HFFc6 (cell line): ENCODE results near the gene CDH23. TPM values are rescaled to one million over a fixed set of nuclear protein-coding genes. Genes with fewer than 3 reads are reported as not detected.

ENCODE experiments used
- DNase-seq: peaks from one replicate; pipeline ENCODE4 v3.0.0-alpha.2; 2018
- H3K27ac Mint-ChIP-seq: 2 replicates; pipeline ENCODE4 v1.8.0; 2020; ENCODE audit warnings: mild to moderate bottlenecking, mixed read lengths
- H3K27me3 Mint-ChIP-seq: 2 replicates; pipeline ENCODE4 v1.8.0; 2021; ENCODE audit warnings: mild to moderate bottlenecking, moderate library complexity, mixed read lengths; ENCODE audit not compliant: insufficient read depth
- H3K36me3 Mint-ChIP-seq: 2 replicates; pipeline ENCODE4 v1.8.0; 2021; ENCODE audit warnings: low read depth, mixed read lengths
- H3K4me1 Mint-ChIP-seq: 2 replicates; pipeline ENCODE4 v1.8.0; 2020; ENCODE audit warnings: low read depth, mixed read lengths
- H3K4me3 Mint-ChIP-seq: 2 replicates; pipeline ENCODE4 v1.8.0; 2020; ENCODE audit warnings: mild to moderate bottlenecking, moderate library complexity, mixed read lengths
- H3K9me3 Mint-ChIP-seq: 2 replicates; pipeline ENCODE4 v1.8.0; 2020; ENCODE audit warnings: mild to moderate bottlenecking, mixed read lengths
- total RNA-seq, 6 experiments: library from RNA; stranded (reverse); fragmentation: NEBNext Ultra II Directional; extraction: Animal tissue kit (Norgen Biotek cat#: 25700); gene quantifications; 2 replicates in 1 of 6; 3 replicates in 5 of 6; pipeline ENCODE4 v1.2.3, GENCODE V29; 2021
- TF ChIP-seq, protein P1 (sequence below): fragments of 200-600 bp; sonication (generic); IDR thresholded peaks from 2 replicates; pipeline ENCODE4 v1.5.0; 2021; ENCODE audit warnings: antibody characterized with exemption, mild to moderate bottlenecking

CDH23 gene
- total RNA-seq, 6 experiments from 2014 or later: 0.02 to 0.11 (median 0.04) TPM; not detected in 2

DNA sequence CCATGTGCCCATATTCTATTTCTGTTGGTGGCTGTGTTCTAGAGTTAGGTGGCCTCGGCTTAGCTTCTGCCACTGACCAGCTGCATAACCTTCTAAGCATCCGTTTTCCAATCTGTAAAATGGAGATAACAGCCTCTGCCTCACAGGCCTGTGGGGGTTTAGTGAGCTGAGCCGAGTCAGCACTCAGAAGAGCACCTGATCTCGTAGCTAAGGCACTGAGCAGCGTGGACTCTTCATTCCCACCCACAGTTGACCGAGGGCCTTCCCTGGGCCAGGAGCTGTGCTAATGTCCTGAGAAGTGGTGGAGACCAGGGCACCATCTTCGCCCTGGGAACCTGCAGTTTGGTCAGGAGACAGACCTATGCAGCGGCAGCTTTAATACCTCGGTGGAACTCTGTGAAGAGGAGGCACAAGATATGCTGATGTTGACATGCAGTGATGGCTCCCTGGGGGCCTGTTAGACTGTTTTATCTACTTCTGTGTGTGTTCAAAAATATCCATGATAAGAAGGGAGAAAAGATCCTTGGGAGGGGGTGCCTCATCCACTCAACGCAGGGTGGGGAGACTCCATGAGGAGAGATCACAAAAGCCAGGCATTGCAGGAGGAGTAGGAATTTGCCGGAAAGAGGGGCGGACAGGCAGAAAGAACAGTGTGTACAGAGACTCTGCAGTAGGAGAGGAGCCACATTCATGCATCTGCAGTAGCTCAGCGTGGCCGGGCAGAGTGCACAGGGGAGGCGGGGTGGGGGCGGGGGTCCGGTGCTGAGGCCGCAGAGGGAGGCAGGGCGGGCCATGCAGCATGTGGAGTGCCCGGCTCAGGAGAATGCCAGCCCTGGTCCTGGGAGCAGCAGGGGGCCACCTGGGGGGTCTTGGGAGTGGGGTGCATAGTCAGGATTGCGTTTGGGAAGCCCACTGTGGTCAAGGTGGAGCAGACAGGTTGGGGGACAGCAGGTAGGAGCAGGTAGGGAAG lies 186.1 kb downstream of the CDH23 start:
- DNase-seq: no peak
- TF ChIP-seq, protein P1, sequence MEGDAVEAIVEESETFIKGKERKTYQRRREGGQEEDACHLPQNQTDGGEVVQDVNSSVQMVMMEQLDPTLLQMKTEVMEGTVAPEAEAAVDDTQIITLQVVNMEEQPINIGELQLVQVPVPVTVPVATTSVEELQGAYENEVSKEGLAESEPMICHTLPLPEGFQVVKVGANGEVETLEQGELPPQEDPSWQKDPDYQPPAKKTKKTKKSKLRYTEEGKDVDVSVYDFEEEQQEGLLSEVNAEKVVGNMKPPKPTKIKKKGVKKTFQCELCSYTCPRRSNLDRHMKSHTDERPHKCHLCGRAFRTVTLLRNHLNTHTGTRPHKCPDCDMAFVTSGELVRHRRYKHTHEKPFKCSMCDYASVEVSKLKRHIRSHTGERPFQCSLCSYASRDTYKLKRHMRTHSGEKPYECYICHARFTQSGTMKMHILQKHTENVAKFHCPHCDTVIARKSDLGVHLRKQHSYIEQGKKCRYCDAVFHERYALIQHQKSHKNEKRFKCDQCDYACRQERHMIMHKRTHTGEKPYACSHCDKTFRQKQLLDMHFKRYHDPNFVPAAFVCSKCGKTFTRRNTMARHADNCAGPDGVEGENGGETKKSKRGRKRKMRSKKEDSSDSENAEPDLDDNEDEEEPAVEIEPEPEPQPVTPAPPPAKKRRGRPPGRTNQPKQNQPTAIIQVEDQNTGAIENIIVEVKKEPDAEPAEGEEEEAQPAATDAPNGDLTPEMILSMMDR: no peak
- Mint-ChIP-seq H3K4me3 (no peak overlapping the region), H3K27me3 (peaks cover 8% of the 10 kb centered on the region), H3K27ac (no peak overlapping the region), H3K4me1 (no peaks in the 10 kb centered on the region), H3K36me3 (no peaks in the 10 kb centered on the region), H3K9me3 (no peaks in the 10 kb centered on the region)

DNA sequence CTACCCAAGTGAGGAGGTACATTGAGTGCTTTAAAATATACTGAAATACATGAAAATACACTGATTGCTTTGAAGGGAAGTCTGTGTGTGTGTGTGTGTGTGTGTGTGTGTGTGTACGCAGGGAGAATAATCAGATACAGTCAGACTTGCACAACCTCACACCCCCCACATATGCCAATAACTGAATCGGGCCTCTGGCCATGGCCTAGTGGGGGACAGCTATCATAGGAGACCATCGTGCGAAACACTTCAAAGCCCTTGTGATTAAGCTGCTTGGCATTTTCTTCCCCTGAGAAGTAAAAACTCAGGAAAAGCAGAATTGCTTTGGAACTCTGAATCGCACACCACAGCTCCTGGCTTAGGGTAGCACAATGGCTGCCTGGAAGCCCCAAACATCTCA lies 187.7 kb downstream of the CDH23 start:
- Mint-ChIP-seq H3K9me3 (no peaks in the 10 kb centered on the region), H3K36me3 (no peaks in the 10 kb centered on the region), H3K27ac (no peak overlapping the region), H3K27me3 (peaks cover 8% of the 10 kb centered on the region), H3K4me3 (no peak overlapping the region), H3K4me1 (no peaks in the 10 kb centered on the region)
- no peak for DNase-seq
- TF ChIP-seq, protein P1: no peak

DNA sequence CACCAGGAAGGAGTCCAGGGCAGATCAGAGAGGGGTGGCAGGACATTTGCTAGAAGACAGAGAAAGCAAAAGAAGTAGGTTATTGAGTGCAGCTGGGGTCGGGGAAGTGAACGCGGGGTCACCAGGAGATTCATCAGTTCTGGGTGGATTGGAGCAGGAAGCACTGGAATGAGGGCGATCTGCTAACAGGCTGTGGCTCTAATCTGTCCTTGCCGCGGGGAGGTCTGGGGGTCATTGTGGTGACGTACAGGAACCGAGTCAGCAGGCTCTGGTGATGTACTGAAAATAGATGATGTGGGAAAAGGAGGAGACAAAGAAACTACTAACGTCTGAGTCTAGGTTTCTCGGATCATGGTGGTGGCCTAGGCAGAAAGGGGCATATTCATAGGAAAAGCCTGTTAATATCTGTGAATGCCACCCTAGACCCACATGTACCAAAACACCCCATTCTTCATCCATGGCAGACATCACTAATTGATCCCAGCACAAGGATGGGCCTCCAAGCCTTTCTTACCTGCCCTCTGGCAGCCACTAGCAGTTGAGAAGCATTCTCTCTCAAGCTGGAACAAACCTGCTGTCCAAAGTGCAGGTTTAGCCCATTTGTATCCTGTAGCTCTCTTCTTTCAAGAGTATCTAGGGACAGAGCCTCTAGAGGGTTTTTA lies 188.3 kb downstream of the CDH23 start:
- no peak for DNase-seq
- H3K36me3 Mint-ChIP-seq: no peaks in the 10 kb centered on the region
- H3K9me3 Mint-ChIP-seq: no peaks in the 10 kb centered on the region
- TF ChIP-seq, protein P1: no peak
- no peaks in the 10 kb centered on the region for H3K4me1 Mint-ChIP-seq
- no peak overlapping the region for H3K4me3 Mint-ChIP-seq
- H3K27ac Mint-ChIP-seq: no peak overlapping the region
- peaks cover 8% of the 10 kb centered on the region for H3K27me3 Mint-ChIP-seq

DNA sequence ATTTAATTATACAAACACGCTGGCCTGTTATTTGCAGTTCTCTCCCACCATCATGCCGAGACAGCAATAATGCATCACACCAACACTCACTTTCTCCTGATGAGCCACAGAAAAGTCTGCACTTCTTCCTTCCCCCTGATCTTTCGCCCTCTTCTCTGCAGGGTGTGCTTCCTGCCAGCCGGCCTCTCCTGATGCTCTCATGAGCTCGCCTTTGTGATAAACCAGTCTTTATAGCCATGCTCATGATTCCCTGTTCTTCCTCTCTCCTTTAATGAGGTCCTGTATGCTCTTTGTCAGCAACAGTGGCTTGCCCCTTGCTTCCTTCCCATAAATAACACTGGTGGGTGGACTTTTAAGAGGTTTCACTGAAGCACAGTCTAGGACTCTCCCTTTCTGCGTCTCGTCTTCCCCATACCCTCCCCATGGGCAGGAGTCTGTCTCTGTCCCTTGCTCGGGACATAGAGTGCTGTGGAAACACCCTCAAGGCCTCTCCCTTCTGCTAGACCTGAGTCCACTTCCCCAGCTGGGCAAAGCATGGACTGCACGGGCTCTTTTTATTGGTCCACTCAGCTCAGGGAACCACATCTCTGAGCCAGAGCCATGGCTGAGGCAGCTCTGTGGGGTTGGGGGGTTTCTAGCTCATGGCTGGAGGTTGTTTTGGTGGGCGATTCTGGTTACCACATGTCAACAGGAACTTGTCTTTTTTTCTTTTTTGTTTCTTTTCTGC lies 189.0 kb downstream of the CDH23 start:
- H3K27me3 Mint-ChIP-seq: peaks cover 8% of the 10 kb centered on the region
- no peaks in the 10 kb centered on the region for H3K9me3 Mint-ChIP-seq
- no peaks in the 10 kb centered on the region for H3K4me1 Mint-ChIP-seq
- no peaks in the 10 kb centered on the region for H3K36me3 Mint-ChIP-seq
- H3K27ac Mint-ChIP-seq: no peak overlapping the region
- no peak overlapping the region for H3K4me3 Mint-ChIP-seq
- no peak for DNase-seq
- TF ChIP-seq, protein P1: no peak

DNA sequence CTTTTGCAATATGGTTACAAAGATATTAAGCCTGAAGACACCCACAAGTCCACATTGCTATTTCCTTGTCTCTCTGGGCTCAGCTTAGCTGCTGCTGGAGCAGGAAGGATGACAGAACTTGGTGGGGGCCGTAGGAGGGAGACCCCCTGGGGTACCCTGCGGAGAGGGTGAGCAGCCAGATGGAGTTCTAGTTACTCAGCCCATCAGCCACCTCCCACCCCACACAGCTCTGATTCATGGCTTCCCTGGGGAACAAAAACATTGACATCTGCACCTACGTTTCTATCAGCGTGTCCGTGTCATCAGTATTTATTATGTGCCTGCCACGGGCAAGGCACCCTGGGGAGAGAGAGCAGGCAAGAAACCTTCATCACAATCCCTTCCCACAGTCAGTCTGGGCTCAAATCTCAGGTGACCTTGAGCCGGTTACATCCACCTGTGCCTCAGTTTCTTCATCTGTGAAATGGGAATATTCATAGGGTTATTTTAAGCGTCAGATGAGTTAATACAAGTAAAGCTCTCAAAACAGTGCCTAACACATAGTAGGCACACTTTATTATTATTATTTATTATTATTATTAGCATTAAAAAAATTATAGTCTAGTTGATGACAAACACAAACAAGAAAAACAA lies 191.3 kb downstream of the CDH23 start:
- no peak overlapping the region for H3K27ac Mint-ChIP-seq
- no peaks in the 10 kb centered on the region for H3K36me3 Mint-ChIP-seq
- peaks cover 21% of the 10 kb centered on the region for H3K27me3 Mint-ChIP-seq
- TF ChIP-seq, protein P1: no peak
- no peak overlapping the region for H3K4me3 Mint-ChIP-seq
- H3K4me1 Mint-ChIP-seq: no peaks in the 10 kb centered on the region
- H3K9me3 Mint-ChIP-seq: no peaks in the 10 kb centered on the region
- DNase-seq: no peak
